NCI-H1436 (cell line): ENCODE measurements around the gene CDK18.
"Not testable (repeated sequence)": the region's sequence is repeated elsewhere in the genome, so short reads cannot be mapped to it uniquely, and the experiment has no call there.

ENCODE experiments used
- DNase-seq: peaks from one replicate; lab custom pipeline; 2025; lab: John Stamatoyannopoulos, UW

The CDK18 gene

DNA sequence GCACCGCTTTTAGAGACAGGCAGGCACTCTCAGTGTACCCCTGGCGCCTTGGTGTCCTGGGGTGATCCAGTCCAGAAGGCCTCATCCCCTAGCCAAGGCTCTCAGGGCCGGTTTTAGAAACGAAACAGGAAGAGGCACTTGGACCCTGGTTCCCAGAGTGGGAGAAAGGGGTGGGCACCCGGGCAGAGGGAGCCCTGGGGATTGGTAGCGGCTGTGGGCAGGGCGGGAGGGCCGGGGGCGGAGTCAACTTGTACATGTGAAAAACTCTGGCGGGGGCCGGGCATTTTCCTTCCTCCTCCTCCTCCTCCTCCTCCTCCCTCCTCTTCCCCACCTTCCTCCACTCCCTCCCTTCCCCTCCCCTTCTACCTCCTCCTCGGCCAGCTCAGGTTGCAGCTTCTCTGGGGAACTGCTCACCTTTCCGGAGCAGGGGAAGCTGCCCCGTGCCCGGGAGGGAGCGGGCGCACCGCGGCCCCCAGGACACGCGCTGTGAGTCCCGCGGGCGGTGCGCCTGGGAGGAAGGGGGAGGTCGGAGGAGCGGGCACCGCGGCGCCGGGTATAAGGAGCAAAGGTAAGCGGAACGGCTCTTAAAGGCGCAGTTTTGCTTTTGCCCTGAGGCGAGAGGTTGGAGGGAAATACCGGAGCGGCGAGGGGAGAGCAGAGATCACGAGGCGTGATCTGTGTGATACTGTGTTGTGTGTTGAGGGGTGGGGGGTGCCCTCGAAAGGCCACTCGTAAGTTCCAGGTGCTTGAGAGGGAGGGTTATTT, at the start of gene CDK18:
TSS of gene CDK18 (plus strand) at position 359 of the 765 bp plus-strand sequence. CDS start 18,499 bp downstream, outside the sequence.
- DNase-seq, result peak; percentile 94

DNA sequence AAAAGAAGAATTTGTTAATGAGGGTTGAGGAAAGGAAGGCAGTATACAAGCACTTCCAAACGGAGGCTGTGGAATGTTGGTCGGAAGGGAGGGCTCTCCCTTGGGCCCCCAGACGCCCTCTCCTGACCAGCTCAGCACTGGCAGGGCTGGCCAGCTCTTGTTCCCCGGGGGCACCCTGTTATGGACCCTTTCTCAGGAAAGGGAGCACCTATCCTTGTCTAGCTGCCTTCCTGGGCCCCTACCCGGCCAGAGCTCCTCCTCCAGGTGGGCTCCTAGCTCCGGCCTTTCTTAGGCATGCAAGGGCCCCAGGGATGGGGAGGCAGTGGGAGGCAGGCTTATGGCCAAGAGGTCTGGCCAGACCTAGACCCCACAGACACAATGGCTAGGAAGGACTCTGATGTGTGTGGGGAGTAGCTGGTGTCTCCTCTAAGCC, 49.5 kb upstream of the CDK18 start:
- DNase-seq, result no peak

- no peak for DNase-seq
Observed at GRCh38 chr1:205455581-205456382, 48.7 kb upstream of the CDK18 start, which contains the start of gene BLACAT1. BLACAT1 (minus strand) TSS chr1:205456045.

- DNase-seq, result peak; percentile 34
Observed at GRCh38 chr1:205456383-205456867, 48.0 kb upstream of the CDK18 start.

DNA sequence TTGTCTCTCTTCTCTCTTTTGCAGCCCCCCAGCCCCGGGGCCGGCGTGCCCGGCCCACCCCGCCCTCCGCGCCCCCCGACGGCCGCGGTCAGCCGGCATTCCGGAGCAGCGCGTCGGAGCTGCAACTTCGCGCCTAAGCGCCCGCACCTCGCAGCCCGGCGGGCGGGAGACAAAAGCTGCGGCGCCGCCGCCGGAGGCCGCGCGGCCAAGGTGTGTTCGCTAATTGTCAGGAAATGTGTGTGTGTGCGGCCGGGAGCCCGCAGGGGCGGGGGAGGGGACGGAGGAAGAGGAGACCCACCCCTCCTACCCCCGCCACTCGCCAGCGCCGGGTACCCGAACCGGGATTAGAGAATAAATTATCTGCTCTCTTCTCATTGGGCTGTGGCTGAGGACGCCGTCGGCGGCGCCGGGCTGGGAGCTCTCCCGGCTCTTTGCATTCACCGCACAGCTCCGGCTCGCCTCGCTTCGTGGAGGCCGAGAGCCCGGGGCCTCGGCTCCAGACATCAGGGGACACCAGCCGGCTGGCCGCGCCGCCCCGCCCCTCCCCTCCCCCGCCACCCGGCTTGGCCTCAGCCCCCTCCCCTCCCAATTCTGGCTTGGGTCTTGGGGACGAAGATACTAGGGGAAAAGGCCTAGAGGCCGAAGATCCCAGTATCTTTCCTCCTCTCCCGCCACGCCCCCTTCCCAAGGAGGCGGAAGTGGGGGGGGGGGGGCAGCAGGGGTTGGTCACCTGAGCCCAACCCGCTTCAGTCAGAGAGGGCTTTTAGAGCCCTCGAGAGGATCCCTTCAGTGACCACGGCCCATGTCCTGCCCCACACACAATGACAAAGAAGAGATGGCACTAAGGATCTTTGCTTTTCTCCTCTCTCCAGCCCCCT, 47.4 kb upstream of the CDK18 start:
- DNase-seq, result peak; percentile 82

DNA sequence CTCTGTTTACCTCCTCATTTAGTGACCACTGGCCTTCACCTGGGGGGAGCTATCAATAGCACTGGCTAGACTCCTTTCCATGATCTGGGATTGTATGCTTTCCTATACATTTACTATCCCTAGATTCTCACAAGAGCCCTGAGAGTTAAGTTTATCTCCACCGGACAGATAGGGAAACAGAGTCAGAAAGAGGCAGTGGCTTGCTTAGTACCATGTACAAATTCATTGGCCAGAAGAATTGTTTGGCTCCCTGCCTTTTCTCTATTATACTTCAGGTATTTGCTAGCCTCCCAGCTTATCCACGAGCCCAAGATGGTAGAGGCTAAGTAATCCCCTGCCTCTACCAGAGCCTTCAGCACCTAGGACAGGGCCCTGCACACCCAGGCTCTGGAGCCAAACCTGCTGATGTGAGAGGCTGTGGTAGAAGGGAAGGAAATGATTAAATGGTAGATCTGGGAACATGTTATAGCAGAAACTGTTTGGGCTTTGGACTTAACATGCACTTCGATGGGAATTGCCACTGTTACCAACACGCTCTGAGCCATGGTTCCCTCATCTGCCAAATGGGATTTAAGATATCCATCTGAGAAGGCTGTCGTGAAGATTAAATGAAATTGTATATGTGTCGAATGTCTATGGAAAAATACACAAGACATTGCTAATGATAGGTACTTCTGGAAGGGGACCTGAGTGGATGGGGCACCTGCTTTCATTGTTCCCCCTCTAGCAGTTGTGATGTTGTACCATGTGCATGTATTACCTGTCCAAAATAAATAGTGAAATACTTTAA, 45.5 kb upstream of the CDK18 start:
- DNase-seq, result no peak

DNA sequence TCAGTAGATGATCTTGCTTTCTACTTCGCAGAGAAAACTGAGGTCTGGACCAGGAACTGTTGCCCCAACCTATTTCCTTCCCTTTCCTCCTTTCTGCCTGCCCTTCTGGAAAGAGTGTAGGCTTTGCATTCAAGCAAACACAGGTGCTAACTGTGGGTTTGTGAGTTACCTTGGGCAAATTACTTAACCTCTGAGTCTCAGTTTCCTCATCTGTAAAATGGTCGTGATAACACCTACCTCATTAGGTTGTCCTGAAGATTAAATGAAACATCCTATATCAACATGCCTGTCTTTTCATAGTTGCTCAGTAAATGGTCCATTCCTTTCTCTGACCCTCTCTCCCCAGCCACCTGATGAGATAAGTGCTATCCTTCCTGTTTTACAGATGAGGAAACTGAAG, 39.1 kb upstream of the CDK18 start:
- no peak for DNase-seq

- DNase-seq, result no peak
Observed at GRCh38 chr1:205466595-205467220, 37.8 kb upstream of the CDK18 start.

- DNase-seq, result no peak
Observed at GRCh38 chr1:205470131-205470530, 34.3 kb upstream of the CDK18 start.

DNA sequence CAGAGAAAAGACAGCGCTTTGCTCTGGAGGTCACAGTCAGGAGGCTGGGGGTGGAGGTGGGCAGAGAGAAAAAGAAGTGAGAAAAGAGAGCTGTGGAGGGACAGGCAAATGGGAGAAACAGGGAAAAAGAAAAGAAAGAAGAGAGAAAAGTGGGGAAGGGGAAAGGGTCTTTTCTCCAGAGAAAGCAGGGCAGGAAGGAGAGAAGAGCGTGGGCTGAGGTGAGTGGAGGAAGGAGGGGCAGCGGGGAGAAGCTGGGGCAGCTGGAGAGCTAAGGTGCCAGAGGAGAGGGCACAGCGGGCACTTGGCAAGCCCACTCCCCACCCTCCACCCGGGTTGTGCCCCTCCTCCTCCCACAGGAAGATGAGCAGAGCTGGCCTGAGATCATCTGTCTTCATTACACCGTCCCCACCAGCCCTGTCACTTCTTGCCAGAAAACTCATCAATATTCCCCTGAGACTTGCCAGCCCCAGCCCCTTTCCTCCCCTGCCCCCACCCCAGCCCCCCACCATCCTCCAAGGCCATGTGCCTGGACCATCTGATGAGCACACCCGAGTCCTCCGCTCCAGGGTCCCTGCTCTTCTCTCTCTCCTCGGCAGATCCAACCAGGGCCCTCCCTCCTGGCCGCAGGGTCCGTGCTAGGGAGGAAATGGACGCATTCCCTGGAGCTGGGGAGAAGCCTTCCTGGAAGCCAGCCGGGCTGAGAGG, 31.6 kb upstream of the CDK18 start:
- no peak for DNase-seq

DNA sequence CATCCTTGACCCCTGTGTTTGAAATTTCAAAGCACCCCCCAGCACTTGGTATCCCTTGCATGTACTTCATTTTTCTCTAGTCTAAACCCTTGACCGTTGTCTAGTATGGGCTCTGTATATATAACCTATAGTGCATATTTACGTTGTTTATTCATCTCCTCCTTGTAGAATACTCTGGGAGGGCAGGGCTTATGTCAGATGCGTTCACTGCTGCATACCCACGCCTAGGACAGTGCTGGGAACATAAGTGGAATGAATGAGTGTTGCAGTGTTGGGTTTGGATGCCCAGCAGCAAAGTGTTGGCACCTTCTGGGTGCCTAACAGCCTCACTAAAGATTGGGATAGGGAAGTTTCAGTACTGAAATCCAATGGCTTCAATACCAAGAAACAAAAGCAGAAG, 31.0 kb upstream of the CDK18 start:
- no peak for DNase-seq

- DNase-seq, result no peak
Observed at GRCh38 chr1:205473966-205474365, 30.5 kb upstream of the CDK18 start.

- DNase-seq, result no peak
Observed at GRCh38 chr1:205474571-205474970, 29.9 kb upstream of the CDK18 start.

DNA sequence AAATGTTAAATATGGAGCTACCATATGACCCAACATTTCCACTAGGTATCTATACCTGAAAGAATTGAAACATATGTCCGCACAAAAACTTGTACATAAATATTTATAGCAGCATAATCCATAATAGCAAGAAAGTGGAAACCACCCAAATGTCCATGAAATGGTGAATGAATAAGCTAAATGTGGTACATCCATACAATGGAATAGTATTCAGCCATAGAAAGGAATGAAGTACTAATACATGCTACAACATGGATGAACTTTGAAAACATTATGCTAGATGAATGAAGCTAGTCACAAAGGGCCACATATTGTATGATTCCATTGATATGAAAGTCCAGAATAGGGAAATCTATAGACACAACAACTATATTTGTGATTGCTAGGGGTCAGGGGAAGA, 28.6 kb upstream of the CDK18 start:
- no peak for DNase-seq

DNA sequence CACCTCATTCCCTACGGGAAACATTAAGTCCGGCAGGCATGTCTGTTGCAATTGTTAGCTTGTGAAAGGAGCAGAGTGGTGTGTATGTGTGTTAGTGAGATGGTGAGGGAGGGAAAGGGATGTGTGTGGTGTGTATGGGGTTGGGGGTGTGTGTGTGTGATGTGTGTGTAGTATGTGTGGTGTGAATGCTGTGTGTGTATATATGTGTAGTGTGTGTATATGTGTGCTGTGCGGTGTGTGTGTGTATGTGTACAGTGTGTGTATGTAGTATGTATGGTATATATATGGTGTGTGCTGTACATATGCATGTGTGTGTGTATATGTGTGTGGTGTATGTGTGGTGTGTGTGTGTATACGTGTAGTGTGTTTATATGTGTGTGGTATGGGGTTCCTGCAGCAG, 27.8 kb upstream of the CDK18 start:
- DNase-seq, result no peak

GRCh38 chr1:205477121-205477758, 27.2 kb upstream of the CDK18 start:
- no peak for DNase-seq

GRCh38 chr1:205477759-205478247, 26.7 kb upstream of the CDK18 start:
- peak; percentile 69 for DNase-seq

DNA sequence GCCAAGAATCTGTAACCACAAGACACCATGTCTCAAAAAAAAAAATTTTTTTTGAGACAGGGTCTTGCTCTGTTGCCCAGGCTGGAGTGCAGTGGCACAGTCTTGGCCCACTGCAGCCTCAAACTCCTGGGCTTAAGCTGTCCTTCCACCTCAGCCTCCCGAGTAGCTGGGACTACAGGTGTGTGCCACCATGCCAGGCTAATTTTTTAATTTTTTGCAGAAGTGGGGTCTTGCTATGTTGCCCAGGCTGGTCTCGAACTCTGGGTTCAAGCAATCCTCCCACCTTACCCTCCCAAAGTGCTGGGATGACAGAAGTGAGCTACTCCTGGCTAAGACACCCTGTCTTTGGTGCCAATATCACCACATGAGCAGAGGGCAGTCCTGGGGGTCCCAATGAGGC, 25.5 kb upstream of the CDK18 start:
- not testable (repeated sequence) for DNase-seq

- no peak for DNase-seq
Observed at GRCh38 chr1:205480349-205480985, 24.0 kb upstream of the CDK18 start.
